GM19351 (cell line): ENCODE measurements around the gene SIK3.

ENCODE experiments used
- ATAC-seq: cut with Tn5 transposase; IDR thresholded peaks from one replicate; pipeline ENCODE4 v1.9.1; 2021; ENCODE audit warnings: mild to moderate bottlenecking, moderate library complexity; ENCODE audit not compliant: unreplicated experiment

The SIK3 gene

GRCh38 chr11:117011541-117011898 lies 86.7 kb downstream of the SIK3 start:
- ATAC-seq, result no peak

GRCh38 chr11:117010808-117011540 lies 87.3 kb downstream of the SIK3 start:
- no peak for ATAC-seq

GRCh38 chr11:117009905-117010605 lies 88.2 kb downstream of the SIK3 start:
- ATAC-seq, result no peak

GRCh38 chr11:117005758-117006157 lies 92.5 kb downstream of the SIK3 start:
- ATAC-seq, result no peak

GRCh38 chr11:117002639-117003299 lies 95.5 kb downstream of the SIK3 start:
- ATAC-seq, result no peak

- ATAC-seq, result no peak
Measured at GRCh38 chr11:117000014-117000737, 98.1 kb downstream of the SIK3 start.

GRCh38 chr11:116997071-116997470 lies 101.2 kb downstream of the SIK3 start:
- ATAC-seq, result no peak

- ATAC-seq, result no peak
Measured at GRCh38 chr11:116994195-116994594, 104.0 kb downstream of the SIK3 start.

GRCh38 chr11:116993599-116993998 lies 104.6 kb downstream of the SIK3 start:
- ATAC-seq, result no peak

GRCh38 chr11:116991491-116991890 lies 106.7 kb downstream of the SIK3 start:
- ATAC-seq, result no peak

- ATAC-seq, result no peak
Measured at GRCh38 chr11:116990811-116991210, 107.4 kb downstream of the SIK3 start.

GRCh38 chr11:116990061-116990473 lies 108.2 kb downstream of the SIK3 start:
- ATAC-seq, result no peak

- ATAC-seq, result no peak
Measured at GRCh38 chr11:116989184-116989583, 109.0 kb downstream of the SIK3 start.

GRCh38 chr11:116986521-116987105 lies 111.6 kb downstream of the SIK3 start:
- ATAC-seq, result peak; percentile 66

- ATAC-seq, result no peak
Measured at GRCh38 chr11:116984589-116984988, 113.6 kb downstream of the SIK3 start.

GRCh38 chr11:116984186-116984585 lies 114.0 kb downstream of the SIK3 start:
- no peak for ATAC-seq

GRCh38 chr11:116981266-116981885 lies 116.9 kb downstream of the SIK3 start:
- no peak for ATAC-seq

- peak; percentile 92 for ATAC-seq
Measured at GRCh38 chr11:116980136-116980793, 118.0 kb downstream of the SIK3 start.

GRCh38 chr11:116976941-116977570 lies 121.2 kb downstream of the SIK3 start:
- no peak for ATAC-seq
